ENCODE data around the gene CD63. TPM values are rescaled to one million over a fixed set of nuclear protein-coding genes. Genes with fewer than 3 reads are reported as not detected.

The CD63 gene
- total RNA-seq, 1 experiment from 2014 or later, result 581 TPM

GRCh38 chr12:55720894-55721444 lies 7.8 kb downstream of the CD63 start:
- H3K14ac ChIP-seq (ENCODE audit: insufficient read depth, low read length), result no peak overlapping the region
- H3K4me1 ChIP-seq (ENCODE audit: insufficient read depth, low read length), result peaks cover 13% of the 10 kb centered on the region; the same call in 1 of the 2 replicates
- H3K27ac ChIP-seq (ENCODE audit: insufficient read length, low read depth, low read length), result no peak overlapping the region
- no peaks in the 10 kb centered on the region for H3K79me1 ChIP-seq (ENCODE audit: insufficient read depth, low read depth, low read length, poor library complexity, severe bottlenecking)
- H3K36me3 Mint-ChIP-seq (ENCODE audit: insufficient read depth in 1 of 3, low read depth in 3 of 3), result peaks cover 10 to 38% (median 30%) of the 10 kb centered on the region in 3 experiments; a peak in 6 of 7 replicates
- WGBS (ENCODE audit: extremely low coverage, insufficient read length, low lambda C conversion rate), result no CpG with 5 or more reads among the region's 9 CpGs
- peaks cover 38 to 42% of the 10 kb centered on the region in 2 experiments for H3K4me1 Mint-ChIP-seq
- H2BK20ac ChIP-seq (ENCODE audit: low read depth, low read length, poor library complexity, severe bottlenecking), result no peak overlapping the region
- H3K79me2 ChIP-seq (ENCODE audit: insufficient read depth, low read length), result no peaks in the 10 kb centered on the region
- H2BK120ac ChIP-seq (ENCODE audit: low read depth, low read length, poor library complexity, severe bottlenecking), result no peak overlapping the region
- peaks cover 9% of the 10 kb centered on the region for H3K23me2 ChIP-seq (ENCODE audit: insufficient read length, low read depth, low read length, poor library complexity, severe bottlenecking)
- H3K9me3 ChIP-seq (ENCODE audit: control insufficient read depth, low read depth, low read length), result no peaks in the 10 kb centered on the region
- no peak overlapping the region for H2AFZ ChIP-seq (ENCODE audit: low read length)
- DNase-seq, result peak; percentile 84
- H3K27me3 Mint-ChIP-seq (ENCODE audit: low read depth), result no peaks in the 10 kb centered on the region; the same call in 1 of the 2 replicates
- H3K4me3 Mint-ChIP-seq, result no peak overlapping the region
- H3K4me2 ChIP-seq (ENCODE audit: insufficient read depth, insufficient read length, low read length), result no peak overlapping the region
- H3K23ac ChIP-seq (ENCODE audit: insufficient read length, low read depth, low read length), result no peak overlapping the region
- H4K8ac ChIP-seq (replicated peaks; ENCODE audit: insufficient read length, low read depth, low read length), result no peak overlapping the region
- no peak overlapping the region for H2BK5ac ChIP-seq (ENCODE audit: insufficient read length, low read length)
- peak overlapping the region in 1 of 3 experiments; percentile 75; a peak in 3 of 7 replicates for H3K27ac Mint-ChIP-seq
- H3K56ac ChIP-seq (ENCODE audit: insufficient read length, low read depth, low read length), result no peak overlapping the region
- H2BK15ac ChIP-seq (ENCODE audit: low read depth, low read length), result no peak overlapping the region
- TF ChIP-seq CTCF (conservative IDR thresholded peaks at IDR 0.05), result peak; percentile 68
- H4K91ac ChIP-seq (ENCODE audit: insufficient read length, low read depth, low read length), result no peak overlapping the region
- H2AK5ac ChIP-seq (ENCODE audit: insufficient read length, low read length), result no peak overlapping the region
- H3K9me3 Mint-ChIP-seq, result no peaks in the 10 kb centered on the region; a peak in 2 of 5 replicates
- H3K27me3 ChIP-seq (ENCODE audit: insufficient read depth, low read length), result no peaks in the 10 kb centered on the region
- H3T11ph ChIP-seq (ENCODE audit: low read length), result no peak overlapping the region
- H4K5ac ChIP-seq (ENCODE audit: insufficient read length, low read depth, low read length), result no peak overlapping the region
- H2BK12ac ChIP-seq (ENCODE audit: insufficient read length, low read depth, low read length), result no peak overlapping the region
- no peak overlapping the region for H3K4ac ChIP-seq (ENCODE audit: low read depth, low read length)
- no peaks in the 10 kb centered on the region for H4K20me1 ChIP-seq (ENCODE audit: control insufficient read depth, insufficient read depth, insufficient read length)
- H3K18ac ChIP-seq (ENCODE audit: insufficient read length, low read depth, low read length), result no peak overlapping the region
- H3K9ac ChIP-seq (ENCODE audit: extremely low read depth, insufficient read length, low read length), result no peak overlapping the region

All from H9 (cell line).